GM18909 (cell line): ENCODE results near the gene ERMARD.

Experiments used
- ATAC-seq: cut with Tn5 transposase; IDR thresholded peaks from one replicate; pipeline ENCODE4 v1.9.1; 2021; ENCODE audit warnings: mild to moderate bottlenecking; ENCODE audit not compliant: unreplicated experiment, poor library complexity

Gene ERMARD

DNA sequence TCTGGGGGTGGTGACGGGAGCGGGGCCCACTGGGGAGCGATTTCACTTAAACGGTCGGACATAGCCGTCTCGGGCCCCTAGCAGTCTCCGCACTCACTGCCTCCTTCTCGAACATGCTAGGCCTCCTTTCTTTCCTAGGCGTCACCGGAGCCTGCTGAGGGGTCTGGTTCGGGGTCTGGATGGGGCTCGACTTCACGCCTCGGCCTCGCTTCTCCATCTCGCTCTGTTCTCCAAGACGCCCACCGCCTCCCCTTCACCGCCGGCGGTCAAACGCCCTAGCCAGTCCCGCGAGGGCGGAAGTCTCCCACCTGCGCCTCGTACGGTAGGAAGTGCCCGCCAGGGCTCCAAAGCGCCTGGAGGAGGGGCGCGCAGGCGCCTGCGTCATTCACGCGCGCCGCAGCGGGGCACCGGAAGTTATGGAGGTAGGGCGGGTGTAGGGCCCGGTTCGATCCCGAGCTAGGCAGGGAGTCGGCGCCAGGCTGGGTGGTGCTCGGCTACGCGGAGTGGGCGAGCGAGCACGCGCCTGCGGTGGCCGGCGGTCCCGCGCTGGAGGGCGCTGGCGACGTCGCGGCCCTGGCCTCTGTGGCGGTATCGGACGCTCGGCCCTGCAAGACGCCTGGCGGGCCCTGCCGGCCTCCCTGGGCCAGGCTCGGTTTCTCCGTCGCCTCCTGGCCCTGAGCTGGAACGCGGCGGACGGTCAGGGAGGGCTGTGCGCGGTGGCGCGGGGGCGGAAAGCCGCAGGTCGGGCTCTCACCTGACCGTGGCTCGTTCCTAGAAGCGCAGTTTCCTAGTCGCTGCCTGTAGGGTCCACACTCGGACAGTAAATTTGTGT is at the start of gene ERMARD, which contains the start of gene DYNLT2:
Gene ERMARD (plus strand): TSS at position 381 of the 832 bp plus-strand sequence. CDS start 36 bp downstream, at position 417.
Gene DYNLT2 (minus strand): TSS at position 331 of the 832 bp plus-strand sequence. CDS start 114 bp downstream, at position 217.
- peak; percentile 97 for ATAC-seq

DNA sequence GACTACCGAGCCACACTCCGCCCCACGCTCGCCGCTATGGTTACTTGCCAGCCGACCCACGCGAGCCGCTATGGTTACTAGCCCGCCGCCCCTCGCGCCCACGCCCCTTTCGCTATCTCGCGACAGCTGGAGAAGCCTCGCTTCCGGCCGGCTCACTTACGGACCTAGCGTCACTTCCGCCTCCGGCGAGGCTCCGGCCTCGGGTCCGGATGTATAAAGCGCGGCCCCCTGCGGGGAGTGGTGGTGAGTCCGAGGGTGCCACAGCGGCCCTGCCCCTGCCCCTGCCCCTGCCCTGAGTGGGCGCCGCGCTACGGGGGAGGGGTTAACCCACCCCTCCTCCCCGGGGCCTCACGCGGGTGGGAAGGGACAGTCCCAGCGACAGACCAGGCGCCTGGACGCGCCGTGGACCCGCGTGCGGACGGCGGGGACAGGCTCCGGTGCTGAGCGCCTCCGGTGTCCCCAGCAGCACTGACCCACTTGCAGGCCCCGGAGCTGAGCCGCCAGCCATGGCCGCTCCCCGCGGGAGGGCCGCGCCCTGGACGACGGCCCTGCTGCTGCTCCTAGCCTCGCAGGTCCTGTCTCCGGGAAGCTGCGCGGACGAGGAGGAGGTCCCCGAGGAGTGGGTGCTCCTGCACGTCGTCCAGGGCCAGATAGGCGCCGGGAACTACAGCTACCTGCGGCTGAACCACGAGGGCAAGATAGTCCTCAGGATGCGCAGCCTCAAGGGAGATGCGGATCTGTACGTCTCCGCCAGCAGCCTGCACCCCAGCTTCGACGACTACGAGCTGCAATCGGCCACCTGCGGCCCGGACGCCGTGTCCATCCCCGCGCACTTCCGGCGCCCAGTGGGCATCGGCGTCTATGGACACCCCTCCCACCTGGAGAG is 49.2 kb upstream of the ERMARD start, which contains the start of the genes C6orf120 and WDR27:
Gene C6orf120 (plus strand): TSS at position 173 of the 886 bp plus-strand sequence. CDS start 334 bp downstream, at position 507.
Gene WDR27 (minus strand): TSS at position 76 of the 886 bp plus-strand sequence. CDS start 13,024 bp downstream, outside the sequence.
- ATAC-seq, result peak; percentile 96

DNA sequence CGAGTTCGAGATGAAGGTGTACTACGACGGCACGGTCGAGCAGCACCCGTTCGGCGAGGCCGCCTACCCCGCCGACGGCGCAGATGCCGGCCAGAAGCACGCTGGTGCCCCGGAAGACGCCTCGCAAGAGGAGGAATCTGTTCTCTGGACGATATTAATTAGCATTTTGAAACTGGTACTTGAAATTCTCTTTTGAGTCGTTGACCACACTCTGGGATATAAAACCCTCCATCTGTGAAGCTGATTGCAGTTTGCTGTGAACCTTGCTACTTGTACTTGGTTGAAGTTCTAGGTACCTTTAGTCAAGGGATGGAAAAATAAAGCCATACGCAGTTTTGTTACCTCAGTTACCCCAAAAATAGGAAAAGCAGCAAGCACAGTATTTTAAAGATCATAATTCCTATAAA is 48.6 kb upstream of the ERMARD start:
- ATAC-seq, result peak; percentile 19

DNA sequence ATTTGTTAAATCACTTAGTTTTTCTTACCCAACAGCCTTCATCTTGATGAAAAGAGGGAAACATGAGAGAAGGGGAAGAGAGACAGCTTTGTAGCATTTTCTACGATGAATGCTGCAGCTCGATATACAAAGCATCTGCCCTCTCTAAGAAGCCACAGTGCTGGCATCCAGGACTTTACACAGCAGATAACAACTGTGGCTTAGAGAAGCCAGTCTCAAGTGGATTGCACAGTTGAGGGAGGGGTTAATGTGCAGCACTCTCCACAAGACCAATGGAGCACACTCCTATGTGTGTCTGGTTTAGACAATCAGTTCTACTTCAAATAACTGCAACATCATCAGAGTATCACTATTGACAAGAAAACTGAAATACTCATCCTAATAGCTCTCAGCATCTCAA is 43.6 kb upstream of the ERMARD start:
- ATAC-seq, result no peak

DNA sequence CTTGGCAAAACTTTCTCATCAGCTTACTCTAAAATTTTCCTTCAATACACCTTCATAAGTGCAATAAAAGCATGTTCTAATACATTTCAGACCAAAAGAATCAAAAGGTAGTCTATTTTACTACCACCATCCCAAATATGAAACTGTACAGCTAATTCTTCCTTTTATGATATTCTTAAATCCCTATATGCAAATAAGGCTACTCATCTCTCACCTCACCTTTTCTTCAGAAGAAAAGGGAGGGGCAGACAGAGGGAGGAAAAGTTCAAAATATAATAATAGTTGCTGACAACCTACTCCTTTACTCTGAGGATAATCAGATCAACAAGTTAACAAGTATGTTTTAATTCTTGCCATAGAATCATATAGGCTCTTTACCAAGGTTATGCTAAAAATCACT is 42.1 kb upstream of the ERMARD start:
- ATAC-seq, result no peak

DNA sequence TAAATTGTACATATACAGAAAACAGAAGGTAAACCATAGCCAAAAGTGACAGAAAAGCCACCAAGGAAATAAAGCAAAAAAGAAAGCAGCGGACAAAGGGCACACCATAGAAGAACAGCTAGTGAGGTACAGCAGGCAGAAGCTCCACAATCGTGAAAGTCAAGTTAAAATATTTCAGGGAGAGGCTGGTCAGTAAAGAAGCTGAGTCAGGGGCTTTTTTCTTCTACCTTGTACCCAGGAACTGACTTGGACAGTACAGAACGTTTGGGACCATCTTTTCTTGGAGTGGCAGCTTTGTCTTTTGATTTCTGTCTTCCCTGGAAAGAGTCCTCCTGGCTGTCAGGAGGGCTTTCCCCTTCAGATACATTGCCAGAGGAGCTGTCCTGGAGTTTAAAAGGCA is 41.4 kb upstream of the ERMARD start:
- no peak for ATAC-seq

DNA sequence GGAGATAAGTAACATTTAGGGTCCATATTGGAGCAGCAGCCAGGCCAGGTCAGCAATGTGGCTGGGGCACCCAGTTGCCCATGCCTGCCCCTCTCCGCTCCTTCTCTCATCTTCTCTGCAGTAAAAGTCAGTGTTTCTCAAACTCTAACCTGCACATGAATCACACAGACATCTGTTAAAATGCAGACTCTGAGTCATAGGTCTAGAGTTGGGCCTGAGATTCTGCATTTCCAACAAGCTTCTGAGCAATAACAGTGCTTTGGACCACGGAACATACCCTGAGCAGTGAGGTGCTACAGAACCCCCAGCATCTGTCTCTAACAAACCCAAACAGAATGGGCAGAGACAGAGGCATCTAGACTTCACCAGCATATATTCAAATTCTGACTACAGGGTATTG is 37.2 kb upstream of the ERMARD start:
- ATAC-seq, result no peak

DNA sequence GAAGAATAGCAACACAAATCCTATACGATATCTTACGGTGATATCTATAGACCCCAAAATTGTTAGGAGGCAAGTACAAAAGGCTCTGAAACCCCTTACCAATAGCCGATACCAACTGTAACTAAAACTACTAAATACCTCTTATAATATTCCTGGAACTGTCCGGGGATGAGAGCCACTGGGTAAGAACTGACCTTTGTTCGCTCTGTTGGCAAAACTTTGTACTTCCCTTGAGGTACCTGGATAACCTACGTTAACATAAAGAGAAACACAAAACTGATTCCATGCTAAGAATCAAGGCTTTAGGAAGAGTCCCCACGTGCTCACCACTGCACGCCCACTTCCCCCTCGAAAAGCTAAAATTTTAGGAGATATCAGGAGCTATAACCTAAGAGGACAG is 36.8 kb upstream of the ERMARD start:
- ATAC-seq, result no peak

DNA sequence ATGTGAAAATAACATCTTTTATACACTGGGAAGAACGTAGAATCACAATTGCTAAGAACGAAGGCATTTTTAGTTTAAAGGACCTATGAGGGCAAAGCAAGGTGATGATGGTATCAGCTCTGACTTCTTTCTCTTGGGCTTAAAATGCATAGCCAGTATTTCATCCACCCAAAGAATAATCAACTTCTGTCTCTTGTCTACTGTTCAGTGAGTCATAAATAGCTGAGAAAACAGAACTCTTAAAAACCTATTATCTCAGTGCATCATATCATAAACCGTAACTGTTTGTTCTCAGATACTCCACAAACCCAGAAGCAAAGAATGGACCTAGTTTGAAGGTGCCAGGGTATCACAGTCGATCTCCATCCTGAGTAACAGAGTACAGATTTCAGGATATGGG is 32.3 kb upstream of the ERMARD start:
- ATAC-seq, result no peak

DNA sequence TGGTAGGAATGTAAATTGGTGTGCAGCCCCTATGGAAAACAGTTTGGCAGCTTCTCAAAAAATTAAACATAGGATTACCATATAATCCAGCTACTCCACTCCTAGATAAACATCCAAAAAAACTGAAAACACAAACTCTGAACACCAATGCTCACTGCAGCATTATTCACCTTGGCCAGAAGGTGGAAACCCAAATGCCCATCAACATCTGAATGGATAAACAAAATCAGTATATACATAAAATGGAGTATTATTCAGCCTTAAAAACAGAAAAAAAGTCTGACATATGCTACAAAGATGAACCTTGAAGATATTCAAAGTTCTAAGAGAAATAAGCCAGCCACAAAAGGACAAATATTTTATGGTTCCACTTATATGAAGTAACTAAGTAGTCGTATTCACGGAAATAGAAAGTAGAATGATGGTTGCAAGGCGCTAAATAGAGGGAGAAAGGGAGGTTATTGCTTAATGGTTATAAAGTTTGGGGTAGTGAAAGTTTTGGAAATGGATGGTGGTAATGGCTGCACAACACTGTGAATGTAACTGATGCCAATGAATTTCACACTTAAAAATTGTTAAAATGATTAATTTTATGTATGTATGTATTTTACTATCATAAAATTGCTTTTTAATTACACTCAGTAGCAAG is 31.1 kb upstream of the ERMARD start:
- ATAC-seq, result no peak

DNA sequence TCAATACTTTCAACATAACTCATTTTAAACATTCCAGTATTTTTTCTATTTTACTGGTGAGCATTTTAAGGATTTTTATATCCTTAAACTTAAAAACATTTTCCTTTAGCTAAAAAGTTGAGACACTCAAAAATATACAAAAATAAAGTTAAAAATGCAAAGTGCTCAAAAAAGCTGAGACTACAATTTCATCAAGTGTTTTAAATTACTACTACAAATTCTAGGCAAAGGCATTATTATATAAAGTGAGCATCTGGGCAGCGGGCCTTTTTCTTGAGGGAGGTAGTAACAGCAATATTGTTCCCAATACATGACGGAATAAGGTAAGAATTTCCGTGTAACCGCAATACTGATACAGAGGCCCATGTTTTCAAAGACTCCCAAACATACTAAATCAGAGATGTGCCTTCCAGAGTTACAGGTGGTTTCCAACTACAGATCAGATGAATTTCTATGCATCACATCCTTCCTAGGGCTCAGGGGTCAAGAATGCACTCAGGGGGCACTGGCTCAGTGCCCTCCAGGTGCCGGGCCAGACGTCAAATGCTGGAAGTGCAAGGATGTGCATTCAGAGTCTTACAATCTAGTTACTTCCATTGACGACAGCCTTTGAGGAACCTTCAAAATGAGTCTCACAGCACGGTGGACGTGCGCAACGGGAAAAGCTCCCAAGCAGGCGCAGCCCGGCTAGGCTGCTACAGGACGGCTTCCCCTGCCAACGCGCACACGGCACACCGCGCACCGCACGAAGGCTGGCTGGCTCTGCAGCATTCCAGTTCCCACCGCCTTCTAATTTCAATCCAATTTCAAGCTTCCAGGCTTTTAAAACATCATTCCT is 28.8 kb upstream of the ERMARD start:
- peak; percentile 28 for ATAC-seq

DNA sequence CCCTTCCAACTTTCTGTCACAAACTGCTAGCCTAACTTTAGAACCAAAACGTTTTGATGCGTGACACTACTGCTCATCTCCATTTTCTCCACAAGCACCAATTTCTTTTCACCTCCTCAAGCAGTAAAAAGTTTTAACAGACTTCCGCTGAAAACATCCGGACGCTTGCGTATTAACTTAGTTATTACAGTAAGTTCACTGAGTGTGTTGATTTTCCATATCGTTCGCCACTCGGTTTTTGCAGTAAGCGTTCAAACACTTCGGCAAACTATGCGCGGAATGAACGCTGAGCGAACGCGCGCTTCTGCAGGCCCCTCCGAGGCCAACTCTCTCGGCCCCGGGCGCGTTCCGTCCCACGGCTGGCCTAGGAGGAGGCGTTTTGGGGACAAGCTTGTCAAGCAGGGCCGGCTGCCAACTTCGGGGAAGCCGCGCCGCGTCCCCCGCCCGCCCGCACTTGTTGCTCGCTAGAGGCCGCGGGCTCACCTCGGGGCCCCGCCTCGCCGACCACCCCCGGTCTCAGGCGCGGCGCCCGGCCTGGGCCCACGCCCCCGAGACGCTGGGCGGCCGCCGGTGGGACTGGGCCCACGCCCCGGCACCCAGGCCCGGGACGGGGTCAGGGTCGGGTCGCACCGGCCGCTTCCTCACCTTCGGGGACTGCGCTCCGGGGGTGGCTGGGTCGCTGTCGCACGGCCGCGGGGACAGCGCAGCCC is 28.1 kb upstream of the ERMARD start:
- ATAC-seq, result peak; percentile 47

DNA sequence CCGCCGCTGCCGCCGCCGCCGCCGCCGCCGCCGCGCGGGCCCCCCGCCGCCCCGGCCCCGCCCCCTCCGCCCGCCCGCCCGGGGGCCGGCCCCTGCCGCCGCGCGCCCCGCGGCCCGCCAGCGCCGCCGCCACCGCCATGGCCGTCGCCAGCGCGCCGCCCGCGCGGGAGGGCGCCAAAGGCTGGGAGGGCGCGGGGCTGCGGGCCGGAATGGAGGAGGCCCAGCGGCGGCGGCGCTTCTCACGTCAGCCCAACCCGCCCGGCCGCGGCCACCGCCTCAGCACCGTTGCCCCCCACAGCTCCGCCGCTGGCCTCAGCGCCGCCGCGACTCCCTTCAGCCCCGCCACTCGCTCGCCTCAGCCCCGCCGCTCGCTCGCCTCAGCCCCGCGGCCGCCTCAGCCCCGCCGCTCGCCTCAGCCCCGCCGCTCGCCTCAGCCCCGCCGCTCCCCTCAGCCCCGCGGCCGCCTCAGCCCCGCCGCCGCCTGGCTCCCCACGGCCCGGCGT is 27.4 kb upstream of the ERMARD start:
- peak; percentile 32 for ATAC-seq

DNA sequence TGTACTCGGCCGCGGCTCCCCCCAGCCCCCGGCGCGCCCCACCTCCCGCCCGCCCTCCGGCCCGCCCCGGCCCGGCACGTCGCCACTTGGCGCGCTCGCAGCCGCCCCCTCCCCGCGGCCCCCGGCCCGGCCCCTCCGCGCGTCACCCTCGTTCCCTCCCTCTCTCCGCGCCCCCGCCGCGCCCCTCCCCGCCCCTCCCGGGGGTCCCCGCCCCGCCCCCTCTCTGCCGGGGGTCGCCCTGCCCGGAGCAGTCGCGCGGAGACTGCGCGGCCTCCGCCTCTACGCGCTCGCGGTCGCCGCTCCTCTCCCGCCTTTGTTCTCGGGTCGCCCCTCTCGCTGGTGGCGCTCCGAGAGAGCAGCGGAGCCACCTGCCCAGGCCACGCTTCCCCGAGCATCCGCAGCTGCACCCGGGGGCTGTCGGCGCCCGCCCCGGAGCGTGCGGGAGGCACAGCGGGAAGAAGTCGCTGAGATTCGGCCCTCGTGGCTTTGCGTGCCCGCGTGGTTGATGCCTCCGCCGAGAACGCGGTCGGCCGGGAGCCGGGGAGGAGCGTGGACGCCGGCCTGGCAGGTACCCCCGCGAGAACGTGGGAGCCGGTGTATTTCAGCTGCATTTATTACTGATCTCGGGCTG is 26.8 kb upstream of the ERMARD start, which contains the start of gene PHF10:
Gene PHF10 (minus strand): TSS at position 7 of the 631 bp plus-strand sequence. CDS start 569 bp downstream, outside the sequence.
- peak; percentile 45 for ATAC-seq

DNA sequence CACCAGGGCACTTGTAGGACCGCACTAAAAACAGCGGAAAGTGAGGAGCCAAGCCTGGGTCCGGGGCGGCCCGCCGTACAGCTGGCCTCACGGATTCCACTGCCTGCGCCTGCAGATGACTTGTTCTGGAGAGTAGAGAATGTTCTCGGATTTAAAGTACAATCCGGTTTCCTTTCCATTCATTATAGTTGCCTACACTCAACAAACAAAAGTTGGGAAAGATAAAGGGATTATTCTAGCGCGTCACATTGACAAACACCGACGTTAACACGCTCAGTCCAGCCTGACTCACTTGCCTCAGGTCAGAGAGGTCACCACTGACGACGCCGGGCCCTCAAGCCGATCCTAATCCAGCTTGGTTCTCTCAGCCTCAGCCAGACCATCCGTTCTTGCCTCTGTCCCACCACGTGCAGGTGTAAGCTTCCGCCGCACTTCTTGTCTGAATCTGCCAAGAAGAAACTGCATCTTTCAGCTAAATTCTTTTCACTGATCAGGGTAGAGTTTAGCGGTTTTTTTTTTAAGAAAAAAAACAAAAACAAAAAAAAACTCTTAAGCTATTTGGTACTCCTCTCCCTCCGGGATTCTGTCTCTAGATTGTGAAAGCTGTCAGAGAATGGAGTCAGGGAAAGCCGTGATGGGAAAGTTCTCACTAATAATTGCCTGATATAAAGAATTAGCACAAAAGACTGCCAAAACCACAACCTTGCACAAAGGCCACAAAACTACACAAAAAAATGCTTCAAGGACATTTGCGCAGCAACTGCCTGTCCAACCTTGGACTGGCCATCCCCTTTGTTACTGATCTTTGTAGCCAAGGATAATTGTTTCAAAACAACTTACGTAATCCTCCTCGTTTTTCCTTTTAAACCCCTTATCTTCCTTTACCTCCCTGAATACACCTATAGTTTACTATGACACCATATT is 26.0 kb upstream of the ERMARD start:
- peak; percentile 11 for ATAC-seq

DNA sequence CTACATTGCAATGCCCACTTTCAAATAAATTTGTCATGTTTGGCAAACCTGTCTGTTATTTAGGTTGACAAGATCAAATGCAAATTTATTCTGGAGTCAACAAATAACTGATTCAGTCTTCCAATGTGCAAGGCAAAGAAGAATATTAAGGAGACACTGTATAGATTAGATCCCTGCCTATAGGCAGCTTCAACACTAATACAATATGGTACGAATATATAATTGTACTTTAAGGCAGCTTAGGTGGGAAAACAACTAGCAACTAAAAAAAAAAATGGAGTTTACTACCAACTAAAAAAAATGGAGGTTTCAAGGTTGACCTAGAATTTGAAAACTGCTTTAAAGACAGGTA is 25.4 kb upstream of the ERMARD start:
- ATAC-seq, result no peak

DNA sequence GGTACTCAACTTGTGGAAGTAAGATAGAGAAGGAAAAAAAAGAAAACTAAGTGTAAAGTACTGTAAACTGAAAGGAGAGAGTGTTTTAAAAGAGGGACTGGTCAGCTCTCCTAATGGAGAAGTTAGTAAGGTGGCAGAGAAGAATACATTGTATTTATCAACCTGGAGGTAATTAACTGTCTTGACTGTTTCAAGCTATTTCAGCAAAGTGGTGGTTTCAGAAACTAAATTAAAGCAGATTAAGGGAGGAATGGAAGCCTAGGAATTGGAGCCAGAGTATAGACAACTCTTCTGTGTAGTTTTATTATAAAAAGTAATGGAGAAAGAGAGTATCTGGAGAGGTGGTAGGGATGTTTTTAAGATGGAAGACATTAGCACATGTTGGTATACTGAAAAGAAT is 24.5 kb upstream of the ERMARD start:
- no peak for ATAC-seq
